WTC11 (cell line): ENCODE results near the gene CHPF2.

Experiments
- CTCF ChIP-seq: fragments of 200-600 bp; IDR thresholded peaks from 2 replicates; pipeline ENCODE4 v1.8.0; 2022; ENCODE audit warnings: antibody characterized with exemption
- MAX ChIP-seq: sonication (generic); formaldehyde crosslinking; IDR thresholded peaks from 2 replicates; pipeline ENCODE4 v1.8.0; 2022; ENCODE audit warnings: mild to moderate bottlenecking, missing genetic modification reagents
- NR3C1 ChIP-seq: sonication (generic); formaldehyde crosslinking; conservative IDR thresholded peaks from 2 replicates; pipeline ENCODE4 v1.8.1; 2023; ENCODE audit warnings: low read depth, mild to moderate bottlenecking, missing genetic modification reagents

- TF ChIP-seq MAX (CRISPR knock-in tag) = no peak
- TF ChIP-seq NR3C1 (CRISPR knock-in tag) = no peak
- no peak for TF ChIP-seq CTCF
These were observed 25.4 kb upstream of the CHPF2 start for GRCh38 chr7:151206914-151207313.
